NB4 (cell line): ENCODE data around the gene NRIP1.

Source experiments
- DNase-seq: peaks from one replicate; pipeline ENCODE4 v3.0.0; 2010; ENCODE audit warnings: low read depth
- H3K4me3 ChIP-seq: one replicate; pipeline ENCODE4 v1.5.1; 2011; ENCODE audit warnings: mild to moderate bottlenecking, low read depth, low read length, moderate library complexity
- CTCF ChIP-seq: IDR thresholded peaks from one replicate; pipeline ENCODE4 v1.5.1; 2012; ENCODE audit warnings: low read depth, low read length
- MYC ChIP-seq: IDR thresholded peaks from 2 replicates; pipeline ENCODE4 v1.6.1; 2011; ENCODE audit warnings: low read depth, low read length
- POLR2A ChIP-seq: IDR thresholded peaks from 2 replicates; pipeline ENCODE4 v1.6.1; 2011; ENCODE audit warnings: mild to moderate bottlenecking; ENCODE audit not compliant: insufficient read length; ENCODE audit errors: extremely low read depth
- TF ChIP-seq, protein P1 (sequence below): IDR thresholded peaks from 2 replicates; pipeline ENCODE4 v1.6.1; 2011; ENCODE audit warnings: low read depth, low read length

NRIP1 gene

GRCh38 chr21:14982336-14982735 is 82.5 kb downstream of the NRIP1 start:
- no peak for DNase-seq
- no peak overlapping the region for H3K4me3 ChIP-seq
- no peak for TF ChIP-seq MYC
- no peak for TF ChIP-seq CTCF
- TF ChIP-seq POLR2A = no peak
- TF ChIP-seq, protein P1, sequence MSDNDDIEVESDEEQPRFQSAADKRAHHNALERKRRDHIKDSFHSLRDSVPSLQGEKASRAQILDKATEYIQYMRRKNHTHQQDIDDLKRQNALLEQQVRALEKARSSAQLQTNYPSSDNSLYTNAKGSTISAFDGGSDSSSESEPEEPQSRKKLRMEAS = no peak

DNA sequence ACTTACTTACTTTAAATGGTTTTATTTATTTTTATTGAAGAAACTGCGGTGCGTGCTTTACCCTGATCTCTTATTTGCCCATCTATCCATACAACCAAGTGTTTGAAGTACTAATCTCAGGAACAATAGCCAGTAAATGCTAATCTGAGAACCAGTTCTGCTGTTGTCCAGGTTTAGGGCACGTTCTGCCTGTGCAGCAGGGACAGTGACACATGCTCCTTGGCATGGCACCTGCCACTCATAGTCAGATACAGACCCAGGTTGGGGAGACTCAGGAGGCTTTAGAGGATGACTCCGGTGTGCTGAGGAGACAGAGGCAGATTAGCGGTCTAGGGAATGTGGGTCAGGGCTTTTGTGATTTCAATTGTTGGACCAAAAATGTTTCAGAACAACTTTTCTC is 83.6 kb downstream of the NRIP1 start:
- no peak for DNase-seq
- TF ChIP-seq CTCF = no peak
- TF ChIP-seq MYC = no peak
- no peak for TF ChIP-seq POLR2A
- TF ChIP-seq, protein P1 = no peak
- no peak overlapping the region for H3K4me3 ChIP-seq

DNA sequence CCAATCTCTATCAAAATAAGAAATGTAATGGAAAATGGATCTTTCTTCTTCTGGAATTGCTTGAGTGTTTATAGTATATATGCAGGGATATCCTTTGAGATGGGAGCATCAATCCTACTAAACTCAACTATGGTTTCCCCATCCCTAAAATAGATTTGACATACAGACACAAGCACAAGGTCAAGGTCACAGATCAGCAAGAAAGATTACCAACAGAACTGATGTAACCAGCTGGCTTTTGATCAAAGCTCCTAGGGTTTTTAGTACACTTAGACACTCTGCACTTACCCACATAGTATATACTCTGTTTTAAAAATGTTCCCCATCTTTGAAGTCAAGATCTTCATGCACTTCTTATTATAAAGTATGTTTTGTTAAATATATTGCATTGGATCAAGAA is 85.5 kb downstream of the NRIP1 start:
- H3K4me3 ChIP-seq = no peak overlapping the region
- TF ChIP-seq, protein P1 = no peak
- TF ChIP-seq MYC (no peak), CTCF (no peak), POLR2A (no peak)
- no peak for DNase-seq

GRCh38 chr21:14977814-14978213 is 87.0 kb downstream of the NRIP1 start:
- H3K4me3 ChIP-seq = no peak overlapping the region
- TF ChIP-seq MYC (no peak), POLR2A (no peak), CTCF (no peak)
- TF ChIP-seq, protein P1 = no peak
- DNase-seq = no peak

- no peak for DNase-seq
- H3K4me3 ChIP-seq = no peak overlapping the region
- TF ChIP-seq MYC (no peak), CTCF (no peak), POLR2A (no peak)
- TF ChIP-seq, protein P1 = no peak
These were observed 89.5 kb downstream of the NRIP1 start for GRCh38 chr21:14975136-14975919.

- no peak overlapping the region for H3K4me3 ChIP-seq
- DNase-seq = no peak
- TF ChIP-seq, protein P1 = no peak
- TF ChIP-seq CTCF (no peak), POLR2A (no peak), MYC (no peak)
These were observed 92.1 kb downstream of the NRIP1 start for GRCh38 chr21:14972678-14973077.
